CD4-positive, alpha-beta T cell (primary cell): ENCODE measurements around the gene GABPB1. TPM values are rescaled to one million over a fixed set of nuclear protein-coding genes. Genes with fewer than 3 reads are reported as not detected.

Experiments used
- ATAC-seq: fragments of 200-7000 bp; cut with Tn5 transposase; one replicate; pipeline ENCODE4 v1.10.0; 2022; ENCODE audit warnings: mild to moderate bottlenecking; ENCODE audit not compliant: poor library complexity
- CTCF ChIA-PET: fragments of 350-600 bp; sonication (Branson Sonifier 250); formaldehyde crosslinking; loops from one replicate; lab custom pipeline; 2021; ENCODE audit warnings: antibody characterized with exemption, inconsistent platforms; lab: Charles Lee
- POLR2A ChIA-PET: fragments of 350-600 bp; sonication (Branson Sonifier 250); formaldehyde crosslinking; loops from one replicate; lab custom pipeline; 2021; ENCODE audit warnings: antibody characterized with exemption, inconsistent platforms; lab: Charles Lee
- DNase-seq, 14 experiments: peaks; one replicate each; pipeline ENCODE4 v3.0.0-alpha.2; 2013 to 2020; ENCODE audit warnings: mixed read lengths in 2 of 14
- H3K27ac ChIP-seq, 2 donors: one replicate each; pipeline versions ENCODE4 v1.5.1 to v1.7.0; 2013; ENCODE audit warnings: low read length in 2 of 2, low read depth in 1 of 2, mild to moderate bottlenecking in 1 of 2
- H3K27me3 ChIP-seq, 2 experiments: 1 replicate in 1 of 2; 2 replicates in 1 of 2; pipeline versions ENCODE4 v1.6.1 to v1.7.0; 2013; ENCODE audit warnings: low read length in 2 of 2, control low read depth in 1 of 2, mild to moderate bottlenecking in 1 of 2, moderate library complexity in 1 of 2; ENCODE audit not compliant: insufficient read depth in 2 of 2, control insufficient read depth in 1 of 2
- H3K36me3 ChIP-seq: one replicate; pipeline ENCODE4 v1.6.1; 2013; ENCODE audit warnings: low read length, control low read depth; ENCODE audit not compliant: insufficient read depth
- H3K4me1 ChIP-seq: one replicate; pipeline ENCODE4 v1.6.1; 2013; ENCODE audit warnings: low read length, control low read depth; ENCODE audit not compliant: insufficient read depth
- H3K4me3 ChIP-seq: one replicate; pipeline ENCODE4 v1.5.1; 2013; ENCODE audit warnings: mild to moderate bottlenecking, low read length, moderate library complexity
- H3K9me3 ChIP-seq, 2 experiments: 1 replicate in 1 of 2; 2 replicates in 1 of 2; pipeline versions ENCODE4 v1.6.1 to v1.7.0; 2013; ENCODE audit warnings: low read length in 2 of 2, mild to moderate bottlenecking in 2 of 2, control low read depth in 1 of 2, moderate library complexity in 1 of 2; ENCODE audit not compliant: control insufficient read depth in 1 of 2, insufficient read depth in 1 of 2
- H3K27ac Mint-ChIP-seq: one replicate; pipeline ENCODE4 v1.8.0; 2020; ENCODE audit warnings: mixed read lengths
- H3K27me3 Mint-ChIP-seq: one replicate; pipeline ENCODE4 v1.8.0; 2021; ENCODE audit warnings: mixed read lengths
- H3K36me3 Mint-ChIP-seq: one replicate; pipeline ENCODE4 v1.8.0; 2021; ENCODE audit warnings: low read depth, mixed read lengths
- H3K4me1 Mint-ChIP-seq: one replicate; pipeline ENCODE4 v1.8.0; 2021; ENCODE audit warnings: low read depth, mixed read lengths
- H3K4me3 Mint-ChIP-seq: one replicate; pipeline ENCODE4 v1.8.0; 2020; ENCODE audit warnings: mild to moderate bottlenecking, mixed read lengths
- H3K9me3 Mint-ChIP-seq: one replicate; pipeline ENCODE4 v1.8.0; 2020; ENCODE audit warnings: mixed read lengths
- intact Hi-C, 2 experiments: fragments of 100-400 bp; cut with DNase I in 1 of 2; cut with micrococcal nuclease in 1 of 2; formaldehyde crosslinking; loops; one replicate each; pipeline versions ENCODE4 v1.15.1 to v1.9.0; 2023 to 2025; cut with DNase I, micrococcal nuclease
- total RNA-seq, 174 experiments: library from RNA in 2 of 174; stranded (reverse) in 2 of 174; gene quantifications; one replicate each; pipeline ENCODE4 v1.2.3 and lab custom pipeline; 2021 to 2026
- TF ChIP-seq, protein P1 (sequence below): fragments of 200-600 bp; IDR thresholded peaks from one replicate; pipeline ENCODE4 v1.8.0; 2022; ENCODE audit warnings: antibody characterized with exemption, mild to moderate bottlenecking

The GABPB1 gene
- total RNA-seq, 2 experiments from 2014 or later = 25.7 to 27.1 TPM

DNA sequence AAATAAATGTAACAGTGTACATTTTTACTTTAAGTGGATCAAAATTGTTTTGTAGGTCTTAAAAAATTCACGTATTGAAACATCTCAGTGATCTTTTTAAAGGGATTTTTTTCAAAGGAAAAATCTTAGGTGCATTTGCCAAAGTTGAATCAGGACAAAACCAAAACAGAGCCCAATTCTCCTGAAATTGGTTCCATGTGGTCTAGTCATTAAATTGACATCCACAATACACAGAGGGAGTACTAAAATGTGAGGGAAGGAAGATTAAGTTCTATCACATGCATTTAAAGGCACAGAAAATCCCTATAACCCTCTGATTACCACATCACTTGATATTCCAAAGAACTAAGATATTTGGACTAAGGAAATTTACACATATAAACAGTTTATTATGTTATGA is 50.2 kb downstream of the GABPB1 start:
- H3K4me3 ChIP-seq = no peak overlapping the region

DNA sequence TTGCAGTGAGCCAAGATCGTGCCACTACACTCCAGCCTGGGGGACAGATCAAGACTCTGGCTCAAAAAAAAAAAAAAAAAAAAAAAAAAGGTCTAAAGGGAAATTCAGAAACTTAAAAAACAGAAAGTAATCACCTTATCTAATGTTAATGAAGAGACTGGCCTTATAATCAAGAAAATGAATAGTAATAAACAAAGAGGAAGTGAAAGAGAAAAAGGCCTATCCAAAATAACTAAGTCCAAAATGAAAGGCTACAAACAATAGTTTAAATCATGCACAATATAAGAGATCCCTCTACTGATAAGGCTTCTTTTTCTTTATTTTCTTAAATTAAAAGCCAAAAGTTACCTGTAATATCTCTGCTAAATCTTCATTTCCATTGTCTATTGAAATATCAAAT is 52.4 kb downstream of the GABPB1 start:
- H3K4me3 ChIP-seq = no peak overlapping the region
- DNase-seq = no peak
- Mint-ChIP-seq H3K4me3 (no peak overlapping the region), H3K27ac (no peak overlapping the region), H3K27me3 (no peaks in the 10 kb centered on the region), H3K9me3 (no peaks in the 10 kb centered on the region), H3K4me1 (no peaks in the 10 kb centered on the region), H3K36me3 (peaks cover 86% of the 10 kb centered on the region)
- no peaks in the 10 kb centered on the region for H3K27me3 ChIP-seq
- peaks cover 33% of the 10 kb centered on the region for H3K36me3 ChIP-seq
- POLR2A ChIA-PET = no interaction called here
- no peak for ATAC-seq
- TF ChIP-seq, protein P1, sequence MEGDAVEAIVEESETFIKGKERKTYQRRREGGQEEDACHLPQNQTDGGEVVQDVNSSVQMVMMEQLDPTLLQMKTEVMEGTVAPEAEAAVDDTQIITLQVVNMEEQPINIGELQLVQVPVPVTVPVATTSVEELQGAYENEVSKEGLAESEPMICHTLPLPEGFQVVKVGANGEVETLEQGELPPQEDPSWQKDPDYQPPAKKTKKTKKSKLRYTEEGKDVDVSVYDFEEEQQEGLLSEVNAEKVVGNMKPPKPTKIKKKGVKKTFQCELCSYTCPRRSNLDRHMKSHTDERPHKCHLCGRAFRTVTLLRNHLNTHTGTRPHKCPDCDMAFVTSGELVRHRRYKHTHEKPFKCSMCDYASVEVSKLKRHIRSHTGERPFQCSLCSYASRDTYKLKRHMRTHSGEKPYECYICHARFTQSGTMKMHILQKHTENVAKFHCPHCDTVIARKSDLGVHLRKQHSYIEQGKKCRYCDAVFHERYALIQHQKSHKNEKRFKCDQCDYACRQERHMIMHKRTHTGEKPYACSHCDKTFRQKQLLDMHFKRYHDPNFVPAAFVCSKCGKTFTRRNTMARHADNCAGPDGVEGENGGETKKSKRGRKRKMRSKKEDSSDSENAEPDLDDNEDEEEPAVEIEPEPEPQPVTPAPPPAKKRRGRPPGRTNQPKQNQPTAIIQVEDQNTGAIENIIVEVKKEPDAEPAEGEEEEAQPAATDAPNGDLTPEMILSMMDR = no peak
- intact Hi-C loops = no loop called here
- no peaks in the 10 kb centered on the region for H3K4me1 ChIP-seq
- no peak overlapping the region for H3K27ac ChIP-seq
- CTCF ChIA-PET = interaction anchor here (1.0 kb wide), 1 partner anchor 25 kb away, joined by 5 read pairs; no protein-coding TSS in a partner anchor
- H3K9me3 ChIP-seq = no peaks in the 10 kb centered on the region

More for the DNA sequence above, 50.2 kb downstream of the GABPB1 start:
- no peak overlapping the region for H3K4me3 Mint-ChIP-seq
- Histone ChIP-seq H3K36me3 (peaks cover 31% of the 10 kb centered on the region), H3K27me3 (no peaks in the 10 kb centered on the region), H3K9me3 (peaks cover 3 to 5% of the 10 kb centered on the region in 2 experiments), H3K4me1 (no peaks in the 10 kb centered on the region), H3K27ac (no peak overlapping the region)
- DNase-seq (no peak), ATAC-seq (no peak)
- H3K27ac Mint-ChIP-seq = no peak overlapping the region
- H3K36me3 Mint-ChIP-seq = peaks cover 87% of the 10 kb centered on the region
- CTCF ChIA-PET = no interaction called here
- POLR2A ChIA-PET = no interaction called here
- no peaks in the 10 kb centered on the region for H3K27me3 Mint-ChIP-seq
- intact Hi-C loops = no loop called here
- no peaks in the 10 kb centered on the region for H3K4me1 Mint-ChIP-seq
- H3K9me3 Mint-ChIP-seq = peaks cover 5% of the 10 kb centered on the region
- TF ChIP-seq, protein P1 = no peak

DNA sequence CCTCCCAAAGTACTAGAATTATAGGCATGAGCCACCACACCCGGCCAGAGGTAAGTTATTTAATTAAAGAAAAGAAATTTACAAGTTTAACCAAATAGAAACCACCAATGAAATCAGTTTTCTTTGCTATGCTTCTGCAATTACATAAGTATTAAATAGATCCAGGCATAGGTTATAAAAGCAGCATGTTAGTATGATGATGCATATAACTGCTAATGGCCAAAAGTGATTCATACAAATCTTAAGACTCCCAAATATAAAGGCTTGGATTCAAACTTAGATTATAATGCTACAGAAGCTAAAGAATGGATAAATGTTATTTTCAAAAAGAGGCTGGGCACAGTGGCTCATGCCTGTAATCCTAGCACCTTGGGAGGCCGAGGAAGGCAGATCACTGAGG is 56.7 kb downstream of the GABPB1 start:
- H3K36me3 Mint-ChIP-seq = peaks cover 76% of the 10 kb centered on the region

More for the DNA sequence above, 56.7 kb downstream of the GABPB1 start:
- H3K27me3 Mint-ChIP-seq = no peaks in the 10 kb centered on the region
- no peak overlapping the region for H3K27ac Mint-ChIP-seq
- DNase-seq = no peak
- ATAC-seq = no peak
- Histone ChIP-seq H3K36me3 (peaks cover 42% of the 10 kb centered on the region), H3K27me3 (no peaks in the 10 kb centered on the region), H3K4me3 (no peak overlapping the region), H3K4me1 (no peaks in the 10 kb centered on the region), H3K9me3 (no peaks in the 10 kb centered on the region), H3K27ac (no peak overlapping the region)
- POLR2A ChIA-PET = no interaction called here
- TF ChIP-seq, protein P1 = no peak
- no peaks in the 10 kb centered on the region for H3K4me1 Mint-ChIP-seq
- CTCF ChIA-PET = no interaction called here
- H3K4me3 Mint-ChIP-seq = no peak overlapping the region
- intact Hi-C loops = no loop called here
- H3K9me3 Mint-ChIP-seq = no peaks in the 10 kb centered on the region
